ENCODE measurements around the gene COX6B2.
A peak's percentile ranks its signal among the peaks of the same experiment; 100 is the strongest.

Gene COX6B2

GRCh38 chr19:55360902-55361301 lies 6.4 kb upstream of the COX6B2 start:
- no peak overlapping the region for H3K4me3 ChIP-seq (ENCODE audit: insufficient read depth, low read depth, low read length, poor library complexity, severe bottlenecking)
- no peak for DNase-seq

GRCh38 chr19:55358943-55359908 lies 4.7 kb upstream of the COX6B2 start:
- Histone ChIP-seq H3K4me1 (ENCODE audit: control insufficient read depth, insufficient read depth, low read length, poor library complexity, severe bottlenecking) (peaks cover 5% of the 10 kb centered on the region), H3K27me3 (replicated peaks; ENCODE audit: control insufficient read depth, insufficient read depth, low read length, poor library complexity, severe bottlenecking) (peaks cover 6% of the 10 kb centered on the region), H3K4me3 (ENCODE audit: insufficient read depth, low read depth, low read length, poor library complexity, severe bottlenecking) (no peak overlapping the region), H3K9me3 (ENCODE audit: control insufficient read depth, low read length) (no peaks in the 10 kb centered on the region), H3K36me3 (ENCODE audit: control insufficient read depth, insufficient read depth, low read length) (no peaks in the 10 kb centered on the region), H3K27ac (ENCODE audit: insufficient read depth, low read length, poor library complexity, severe bottlenecking) (no peak overlapping the region)
- no peak for DNase-seq

More at GRCh38 chr19:55360902-55361301, 6.4 kb upstream of the COX6B2 start:
- H3K36me3 ChIP-seq (ENCODE audit: control insufficient read depth, insufficient read depth, low read length): no peaks in the 10 kb centered on the region
- H3K9me3 ChIP-seq (ENCODE audit: control insufficient read depth, low read length): no peaks in the 10 kb centered on the region
- H3K27me3 ChIP-seq (replicated peaks; ENCODE audit: control insufficient read depth, insufficient read depth, low read length, poor library complexity, severe bottlenecking): no peaks in the 10 kb centered on the region
- no peaks in the 10 kb centered on the region for H3K4me1 ChIP-seq (ENCODE audit: control insufficient read depth, insufficient read depth, low read length, poor library complexity, severe bottlenecking)
- no peak overlapping the region for H3K27ac ChIP-seq (ENCODE audit: insufficient read depth, low read length, poor library complexity, severe bottlenecking)

- H3K4me3 ChIP-seq (ENCODE audit: insufficient read depth, low read depth, low read length, poor library complexity, severe bottlenecking): no peak overlapping the region
- H3K9me3 ChIP-seq (ENCODE audit: control insufficient read depth, low read length): no peaks in the 10 kb centered on the region
- H3K36me3 ChIP-seq (ENCODE audit: control insufficient read depth, insufficient read depth, low read length): no peaks in the 10 kb centered on the region
- H3K27me3 ChIP-seq (replicated peaks; ENCODE audit: control insufficient read depth, insufficient read depth, low read length, poor library complexity, severe bottlenecking): peaks cover 13% of the 10 kb centered on the region
- peaks cover 12% of the 10 kb centered on the region for H3K4me1 ChIP-seq (ENCODE audit: control insufficient read depth, insufficient read depth, low read length, poor library complexity, severe bottlenecking)
- H3K27ac ChIP-seq (ENCODE audit: insufficient read depth, low read length, poor library complexity, severe bottlenecking): no peak overlapping the region
- DNase-seq: no peak
These were observed 4.0 kb upstream of the COX6B2 start for GRCh38 chr19:55358493-55358892.

GRCh38 chr19:55355213-55355821 lies 798 bp upstream of the COX6B2 start:
- Histone ChIP-seq H3K36me3 (ENCODE audit: control insufficient read depth, insufficient read depth, low read length) (no peaks in the 10 kb centered on the region), H3K27me3 (replicated peaks; ENCODE audit: control insufficient read depth, insufficient read depth, low read length, poor library complexity, severe bottlenecking) (peaks cover 21% of the 10 kb centered on the region), H3K27ac (ENCODE audit: insufficient read depth, low read length, poor library complexity, severe bottlenecking) (no peak overlapping the region), H3K4me1 (ENCODE audit: control insufficient read depth, insufficient read depth, low read length, poor library complexity, severe bottlenecking) (peaks cover 21% of the 10 kb centered on the region), H3K9me3 (ENCODE audit: control insufficient read depth, low read length) (no peaks in the 10 kb centered on the region), H3K4me3 (ENCODE audit: insufficient read depth, low read depth, low read length, poor library complexity, severe bottlenecking) (no peak overlapping the region)
- no peak for DNase-seq

- H3K27ac ChIP-seq (ENCODE audit: insufficient read depth, low read length, poor library complexity, severe bottlenecking): no peak overlapping the region
- H3K27me3 ChIP-seq (replicated peaks; ENCODE audit: control insufficient read depth, insufficient read depth, low read length, poor library complexity, severe bottlenecking): peaks cover 21% of the 10 kb centered on the region
- peak; percentile 51 to 71 (median 66) for DNase-seq
- H3K4me3 ChIP-seq (ENCODE audit: insufficient read depth, low read depth, low read length, poor library complexity, severe bottlenecking): peak overlapping the region; percentile 52
- H3K4me1 ChIP-seq (ENCODE audit: control insufficient read depth, insufficient read depth, low read length, poor library complexity, severe bottlenecking): peaks cover 21% of the 10 kb centered on the region
- H3K36me3 ChIP-seq (ENCODE audit: control insufficient read depth, insufficient read depth, low read length): no peaks in the 10 kb centered on the region
- H3K9me3 ChIP-seq (ENCODE audit: control insufficient read depth, low read length): no peaks in the 10 kb centered on the region
These were observed 469 bp downstream of the COX6B2 start for GRCh38 chr19:55353803-55354697.

- Histone ChIP-seq H3K4me1 (ENCODE audit: control insufficient read depth, insufficient read depth, low read length, poor library complexity, severe bottlenecking) (peaks cover 21% of the 10 kb centered on the region), H3K4me3 (ENCODE audit: insufficient read depth, low read depth, low read length, poor library complexity, severe bottlenecking) (peak overlapping the region; percentile 52), H3K27me3 (replicated peaks; ENCODE audit: control insufficient read depth, insufficient read depth, low read length, poor library complexity, severe bottlenecking) (peaks cover 21% of the 10 kb centered on the region), H3K36me3 (ENCODE audit: control insufficient read depth, insufficient read depth, low read length) (no peaks in the 10 kb centered on the region), H3K9me3 (ENCODE audit: control insufficient read depth, low read length) (no peaks in the 10 kb centered on the region), H3K27ac (ENCODE audit: insufficient read depth, low read length, poor library complexity, severe bottlenecking) (no peak overlapping the region)
- DNase-seq: no peak
These were observed 1.1 kb downstream of the COX6B2 start for GRCh38 chr19:55353356-55353802.

GRCh38 chr19:55352549-55353145 lies 1.9 kb downstream of the COX6B2 start:
- peaks cover 21% of the 10 kb centered on the region for H3K4me1 ChIP-seq (ENCODE audit: control insufficient read depth, insufficient read depth, low read length, poor library complexity, severe bottlenecking)
- no peak overlapping the region for H3K4me3 ChIP-seq (ENCODE audit: insufficient read depth, low read depth, low read length, poor library complexity, severe bottlenecking)
- DNase-seq: no peak
- no peaks in the 10 kb centered on the region for H3K9me3 ChIP-seq (ENCODE audit: control insufficient read depth, low read length)
- peaks cover 21% of the 10 kb centered on the region for H3K27me3 ChIP-seq (replicated peaks; ENCODE audit: control insufficient read depth, insufficient read depth, low read length, poor library complexity, severe bottlenecking)
- H3K36me3 ChIP-seq (ENCODE audit: control insufficient read depth, insufficient read depth, low read length): no peaks in the 10 kb centered on the region
- no peak overlapping the region for H3K27ac ChIP-seq (ENCODE audit: insufficient read depth, low read length, poor library complexity, severe bottlenecking)

- Histone ChIP-seq H3K27ac (ENCODE audit: insufficient read depth, low read length, poor library complexity, severe bottlenecking) (no peak overlapping the region), H3K27me3 (replicated peaks; ENCODE audit: control insufficient read depth, insufficient read depth, low read length, poor library complexity, severe bottlenecking) (peaks cover 21% of the 10 kb centered on the region), H3K36me3 (ENCODE audit: control insufficient read depth, insufficient read depth, low read length) (no peaks in the 10 kb centered on the region), H3K9me3 (ENCODE audit: control insufficient read depth, low read length) (no peaks in the 10 kb centered on the region), H3K4me1 (ENCODE audit: control insufficient read depth, insufficient read depth, low read length, poor library complexity, severe bottlenecking) (peaks cover 21% of the 10 kb centered on the region), H3K4me3 (ENCODE audit: insufficient read depth, low read depth, low read length, poor library complexity, severe bottlenecking) (no peak overlapping the region)
- no peak for DNase-seq
These were observed 2.5 kb downstream of the COX6B2 start for GRCh38 chr19:55352040-55352439.

- Histone ChIP-seq H3K27me3 (replicated peaks; ENCODE audit: control insufficient read depth, insufficient read depth, low read length, poor library complexity, severe bottlenecking) (peaks cover 21% of the 10 kb centered on the region), H3K4me3 (ENCODE audit: insufficient read depth, low read depth, low read length, poor library complexity, severe bottlenecking) (no peak overlapping the region), H3K36me3 (ENCODE audit: control insufficient read depth, insufficient read depth, low read length) (no peaks in the 10 kb centered on the region), H3K27ac (ENCODE audit: insufficient read depth, low read length, poor library complexity, severe bottlenecking) (no peak overlapping the region), H3K4me1 (ENCODE audit: control insufficient read depth, insufficient read depth, low read length, poor library complexity, severe bottlenecking) (peaks cover 21% of the 10 kb centered on the region), H3K9me3 (ENCODE audit: control insufficient read depth, low read length) (no peaks in the 10 kb centered on the region)
- no peak for DNase-seq
These were observed 3.8 kb downstream of the COX6B2 start for GRCh38 chr19:55350620-55351315.
